Glutamatergic neuron (in vitro differentiated cells): Measurements from ENCODE around the gene DIP2A. TPM values are rescaled to one million over a fixed set of nuclear protein-coding genes. Genes with fewer than 3 reads are reported as not detected.

Source experiments
- DNase-seq: peaks from one replicate; pipeline ENCODE4 v3.0.0; 2022
- H3K27ac Mint-ChIP-seq: one replicate; pipeline ENCODE4 v1.8.0; 2020; ENCODE audit warnings: mild to moderate bottlenecking, mixed read lengths, inconsistent platforms; ENCODE audit not compliant: unreplicated experiment
- H3K27me3 Mint-ChIP-seq: one replicate; pipeline ENCODE4 v1.8.0; 2020; ENCODE audit warnings: mild to moderate bottlenecking, moderate library complexity, mixed read lengths, inconsistent platforms; ENCODE audit not compliant: unreplicated experiment
- H3K36me3 Mint-ChIP-seq: one replicate; pipeline ENCODE4 v1.8.0; 2020; ENCODE audit warnings: mild to moderate bottlenecking, mixed read lengths, inconsistent platforms; ENCODE audit not compliant: unreplicated experiment
- H3K4me1 Mint-ChIP-seq: one replicate; pipeline ENCODE4 v1.8.0; 2020; ENCODE audit warnings: mild to moderate bottlenecking, low read depth, mixed read lengths, inconsistent platforms; ENCODE audit not compliant: unreplicated experiment
- H3K4me3 Mint-ChIP-seq: one replicate; pipeline ENCODE4 v1.8.0; 2020; ENCODE audit warnings: mild to moderate bottlenecking, mixed read lengths, inconsistent platforms; ENCODE audit not compliant: unreplicated experiment
- H3K9me3 Mint-ChIP-seq: one replicate; pipeline ENCODE4 v1.8.0; 2020; ENCODE audit warnings: mild to moderate bottlenecking, moderate library complexity, mixed read lengths, inconsistent platforms; ENCODE audit not compliant: unreplicated experiment
- CTCF ChIP-seq: fragments of 200-600 bp; sonication (generic); IDR thresholded peaks from one replicate; pipeline ENCODE4 v1.5.0; 2021; ENCODE audit not compliant: partially characterized antibody, unreplicated experiment
- total RNA-seq: library from RNA; stranded (reverse); fragmentation: NEBNext Ultra II Directional; extraction: Animal tissue kit (Norgen Biotek cat#: 25700); gene quantifications from one replicate; pipeline ENCODE4 v1.2.1, GENCODE V29; 2021; ENCODE audit not compliant: unreplicated experiment

DIP2A gene
- total RNA-seq, 1 donor from 2014 or later = 55.4 TPM

- no peak for DNase-seq
- peaks cover 2% of the 10 kb centered on the region for H3K27me3 Mint-ChIP-seq
- H3K4me3 Mint-ChIP-seq = no peak overlapping the region
- H3K36me3 Mint-ChIP-seq = peaks cover 14% of the 10 kb centered on the region
- H3K4me1 Mint-ChIP-seq = no peaks in the 10 kb centered on the region
- no peak for TF ChIP-seq CTCF
- no peak overlapping the region for H3K27ac Mint-ChIP-seq
- H3K9me3 Mint-ChIP-seq = peaks cover 2% of the 10 kb centered on the region
These were observed 93.6 kb downstream of the DIP2A start for GRCh38 chr21:46552274-46552673.

- Mint-ChIP-seq H3K27ac (no peak overlapping the region), H3K9me3 (peaks cover 2% of the 10 kb centered on the region), H3K4me1 (no peaks in the 10 kb centered on the region), H3K36me3 (peaks cover 14% of the 10 kb centered on the region), H3K27me3 (peaks cover 2% of the 10 kb centered on the region), H3K4me3 (no peak overlapping the region)
- TF ChIP-seq CTCF = no peak
- DNase-seq = no peak
These were observed 94.2 kb downstream of the DIP2A start for GRCh38 chr21:46552865-46553379.

GRCh38 chr21:46553993-46554392 is 95.3 kb downstream of the DIP2A start:
- peaks cover 8% of the 10 kb centered on the region for H3K36me3 Mint-ChIP-seq
- no peak overlapping the region for H3K4me3 Mint-ChIP-seq
- TF ChIP-seq CTCF = no peak
- no peak for DNase-seq
- H3K4me1 Mint-ChIP-seq = peaks cover 1% of the 10 kb centered on the region
- H3K9me3 Mint-ChIP-seq = peaks cover 2% of the 10 kb centered on the region
- H3K27me3 Mint-ChIP-seq = peaks cover 2% of the 10 kb centered on the region
- H3K27ac Mint-ChIP-seq = no peak overlapping the region

- peaks cover 8% of the 10 kb centered on the region for H3K36me3 Mint-ChIP-seq
- no peak for DNase-seq
- peaks cover 3% of the 10 kb centered on the region for H3K9me3 Mint-ChIP-seq
- peaks cover 2% of the 10 kb centered on the region for H3K4me1 Mint-ChIP-seq
- no peak overlapping the region for H3K4me3 Mint-ChIP-seq
- no peak for TF ChIP-seq CTCF
- H3K27me3 Mint-ChIP-seq = peaks cover 3% of the 10 kb centered on the region
- no peak overlapping the region for H3K27ac Mint-ChIP-seq
These were observed 95.9 kb downstream of the DIP2A start for GRCh38 chr21:46554431-46555224.

GRCh38 chr21:46555225-46555617 is 96.5 kb downstream of the DIP2A start:
- Mint-ChIP-seq H3K27ac (no peak overlapping the region), H3K4me3 (no peak overlapping the region), H3K36me3 (peaks cover 8% of the 10 kb centered on the region), H3K4me1 (peaks cover 8% of the 10 kb centered on the region), H3K9me3 (peaks cover 7% of the 10 kb centered on the region), H3K27me3 (peaks cover 6% of the 10 kb centered on the region)
- DNase-seq = no peak
- TF ChIP-seq CTCF = no peak
